Prostate gland (tissue), 2 donors: Measurements from ENCODE around the gene CEACAM16. TPM values are rescaled to one million over a fixed set of nuclear protein-coding genes. Genes with fewer than 3 reads are reported as not detected.

Experiments
- DNase-seq: peaks from one replicate; pipeline ENCODE4 v3.0.0-alpha.2; 2019; ENCODE audit warnings: low spot score
- H3K27ac ChIP-seq, 2 donors: fragments of 200-600 bp; sonication (generic); 2 replicates each; pipeline ENCODE4 v1.5.1; 2017 to 2019
- H3K27me3 ChIP-seq: fragments of 200-600 bp; sonication (generic); replicated peaks from 2 replicates; pipeline ENCODE4 v1.5.1; 2019; ENCODE audit not compliant: insufficient read depth
- H3K36me3 ChIP-seq, 2 donors: fragments of 200-600 bp; sonication (generic); 1 replicate in 1 of 2; 2 replicates in 1 of 2; pipeline versions ENCODE4 v1.5.1 to v1.8.1; 2017 to 2019
- H3K4me1 ChIP-seq: fragments of 200-600 bp; sonication (generic); replicated peaks from 2 replicates; pipeline ENCODE4 v1.5.1; 2019
- H3K4me3 ChIP-seq, 2 donors: fragments of 200-600 bp; sonication (generic); 2 replicates each; pipeline ENCODE4 v1.5.1; 2017 to 2019
- H3K9me3 ChIP-seq: fragments of 200-600 bp; sonication (generic); 2 replicates; pipeline ENCODE4 v1.5.1; 2017
- CTCF ChIP-seq, 4 experiments: fragments of 200-600 bp in 2 of 4; fragments of 450-650 bp in 2 of 4; sonication (generic) in 2 of 4; IDR thresholded peaks; 1 replicate in 3 of 4; 2 replicates in 1 of 4; pipeline ENCODE4 v1.5.1; 2016 to 2019; ENCODE audit warnings: antibody characterized with exemption in 4 of 4, mild to moderate bottlenecking in 2 of 4, moderate library complexity in 2 of 4
- POLR2A ChIP-seq: fragments of 450-650 bp; IDR thresholded peaks from one replicate; pipeline ENCODE4 v1.6.1; 2016; ENCODE audit warnings: antibody characterized with exemption, mild to moderate bottlenecking
- POLR2AphosphoS5 ChIP-seq: sonication (generic); formaldehyde crosslinking; IDR thresholded peaks from one replicate; pipeline ENCODE4 v1.6.1; 2017; ENCODE audit warnings: antibody characterized with exemption
- WGBS: methylation state at CpG from one replicate; pipeline ENCODE4 v1.1.5; 2018; 5-methylcytosine and 5-hydroxymethylcytosine counted together
- intact Hi-C: fragments of 100-400 bp; cut with DNase I; formaldehyde crosslinking; loops from one replicate; pipeline ENCODE4 v1.14.2; 2022
- total RNA-seq, 2 donors: library from RNA; depleted of rRNA; stranded (reverse); fragments of >200 nt; gene quantifications; one replicate each; pipeline ENCODE4 v1.1.0, GENCODE V29; 2016

CEACAM16 gene
- total RNA-seq, 2 donors from 2014 or later: not detected

- no peaks in the 10 kb centered on the region for H3K27me3 ChIP-seq
- no peak for DNase-seq
- no peak overlapping the region for H3K4me3 ChIP-seq
- WGBS: 91% methylated on average over 6 of the region's 6 CpGs
- intact Hi-C loops: no loop called here
- no peak overlapping the region for H3K27ac ChIP-seq
- H3K36me3 ChIP-seq: no peaks in the 10 kb centered on the region
- H3K9me3 ChIP-seq: no peaks in the 10 kb centered on the region
- no peak for TF ChIP-seq POLR2AphosphoS5
- TF ChIP-seq CTCF (IDR thresholded peaks at IDR 0.05): no peak
- TF ChIP-seq POLR2A: no peak
- H3K4me1 ChIP-seq: no peaks in the 10 kb centered on the region
These were observed 23.4 kb upstream of the CEACAM16 start for GRCh38 chr19:44675521-44675920.

GRCh38 chr19:44677019-44677811 lies 21.7 kb upstream of the CEACAM16 start:
- 56% methylated on average over 8 of the region's 8 CpGs for WGBS
- no peaks in the 10 kb centered on the region for H3K36me3 ChIP-seq
- TF ChIP-seq POLR2A: no peak
- no peak for TF ChIP-seq POLR2AphosphoS5
- no peak for TF ChIP-seq CTCF (IDR thresholded peaks at IDR 0.05)
- no peaks in the 10 kb centered on the region for H3K27me3 ChIP-seq
- DNase-seq: no peak
- intact Hi-C loops: no loop called here
- H3K27ac ChIP-seq: no peak overlapping the region
- H3K4me3 ChIP-seq: no peak overlapping the region
- no peaks in the 10 kb centered on the region for H3K4me1 ChIP-seq
- H3K9me3 ChIP-seq: no peaks in the 10 kb centered on the region

GRCh38 chr19:44680536-44680935 lies 18.4 kb upstream of the CEACAM16 start:
- H3K4me1 ChIP-seq: no peaks in the 10 kb centered on the region
- H3K9me3 ChIP-seq: no peaks in the 10 kb centered on the region
- H3K4me3 ChIP-seq: no peak overlapping the region
- TF ChIP-seq POLR2AphosphoS5: no peak
- TF ChIP-seq CTCF (IDR thresholded peaks at IDR 0.05): no peak
- TF ChIP-seq POLR2A: no peak
- H3K36me3 ChIP-seq: no peaks in the 10 kb centered on the region
- DNase-seq: no peak
- intact Hi-C loops: no loop called here
- H3K27ac ChIP-seq: no peak overlapping the region
- no peaks in the 10 kb centered on the region for H3K27me3 ChIP-seq

- Histone ChIP-seq H3K4me1 (no peaks in the 10 kb centered on the region), H3K27me3 (no peaks in the 10 kb centered on the region), H3K4me3 (no peak overlapping the region), H3K36me3 (no peaks in the 10 kb centered on the region), H3K9me3 (no peaks in the 10 kb centered on the region), H3K27ac (no peak overlapping the region)
- intact Hi-C loops: no loop called here
- TF ChIP-seq CTCF (IDR thresholded peaks at IDR 0.05) (no peak), POLR2A (no peak), POLR2AphosphoS5 (no peak)
- 83% methylated on average over 15 of the region's 15 CpGs for WGBS
- DNase-seq: no peak
These were observed 16.8 kb upstream of the CEACAM16 start for GRCh38 chr19:44681992-44682790.
